HL-60 (cell line): ENCODE measurements around the gene MED6.

Source experiments
- DNase-seq, 2 experiments: peaks; one replicate each; pipeline ENCODE4 v3.0.0-alpha.2; 2010 to 2020; ENCODE audit warnings: low read depth in 1 of 2, low spot score in 1 of 2
- H3K27ac ChIP-seq: fragments of 250-450 bp; sonication (Bioruptor Pico); replicated peaks from 2 replicates; pipeline ENCODE4 v1.5.1; 2020; ENCODE audit warnings: mild to moderate bottlenecking, moderate library complexity
- H3K27me3 ChIP-seq: fragments of 250-450 bp; sonication (Bioruptor Pico); 2 replicates; pipeline ENCODE4 v1.5.1; 2021; ENCODE audit warnings: mild to moderate bottlenecking, moderate library complexity; ENCODE audit not compliant: insufficient read depth, poor library complexity, severe bottlenecking
- H3K4me3 ChIP-seq: replicated peaks from 2 replicates; pipeline ENCODE4 v1.5.1; 2011; ENCODE audit warnings: mild to moderate bottlenecking, control low read depth, low read length; ENCODE audit not compliant: insufficient read depth
- GABPA ChIP-seq: IDR thresholded peaks from 2 replicates; pipeline ENCODE4 v1.6.1; 2012; ENCODE audit warnings: low read depth
- POLR2AphosphoS5 ChIP-seq: IDR thresholded peaks from 2 replicates; pipeline ENCODE4 v1.6.1; 2012; ENCODE audit warnings: low read depth
- SPI1 ChIP-seq: IDR thresholded peaks from 2 replicates; pipeline ENCODE4 v1.6.1; 2012; ENCODE audit warnings: low read depth, mild to moderate bottlenecking, borderline replicate concordance
- TF ChIP-seq, protein P1 (sequence below): IDR thresholded peaks from 2 replicates; pipeline ENCODE4 v1.6.1; 2012; ENCODE audit warnings: low read depth; ENCODE audit not compliant: insufficient replicate concordance
- TF ChIP-seq, protein P2 (sequence below): IDR thresholded peaks from one replicate; pipeline ENCODE4 v1.5.1; 2011; ENCODE audit warnings: low read length, control low read depth, inconsistent platforms; ENCODE audit not compliant: insufficient read depth

Gene MED6

DNA sequence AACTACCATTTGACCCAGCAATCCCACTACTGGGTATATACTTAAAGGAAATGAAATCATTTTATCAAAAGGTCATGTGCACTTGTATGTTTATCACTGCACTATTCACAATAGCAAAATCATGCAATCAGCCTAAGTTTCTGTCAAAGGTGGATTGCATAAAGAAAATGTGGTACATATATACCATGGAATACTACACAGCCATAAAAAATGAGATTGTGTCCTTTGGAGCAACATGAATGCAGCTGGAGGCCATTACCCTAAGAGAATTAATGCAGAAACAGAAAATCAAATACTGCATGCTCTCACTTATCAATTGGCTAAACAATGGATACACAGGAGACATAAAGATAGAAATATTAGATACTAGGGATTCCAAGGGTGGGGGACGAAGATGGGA, 27.4 kb downstream of the MED6 start:
- TF ChIP-seq, protein P1, sequence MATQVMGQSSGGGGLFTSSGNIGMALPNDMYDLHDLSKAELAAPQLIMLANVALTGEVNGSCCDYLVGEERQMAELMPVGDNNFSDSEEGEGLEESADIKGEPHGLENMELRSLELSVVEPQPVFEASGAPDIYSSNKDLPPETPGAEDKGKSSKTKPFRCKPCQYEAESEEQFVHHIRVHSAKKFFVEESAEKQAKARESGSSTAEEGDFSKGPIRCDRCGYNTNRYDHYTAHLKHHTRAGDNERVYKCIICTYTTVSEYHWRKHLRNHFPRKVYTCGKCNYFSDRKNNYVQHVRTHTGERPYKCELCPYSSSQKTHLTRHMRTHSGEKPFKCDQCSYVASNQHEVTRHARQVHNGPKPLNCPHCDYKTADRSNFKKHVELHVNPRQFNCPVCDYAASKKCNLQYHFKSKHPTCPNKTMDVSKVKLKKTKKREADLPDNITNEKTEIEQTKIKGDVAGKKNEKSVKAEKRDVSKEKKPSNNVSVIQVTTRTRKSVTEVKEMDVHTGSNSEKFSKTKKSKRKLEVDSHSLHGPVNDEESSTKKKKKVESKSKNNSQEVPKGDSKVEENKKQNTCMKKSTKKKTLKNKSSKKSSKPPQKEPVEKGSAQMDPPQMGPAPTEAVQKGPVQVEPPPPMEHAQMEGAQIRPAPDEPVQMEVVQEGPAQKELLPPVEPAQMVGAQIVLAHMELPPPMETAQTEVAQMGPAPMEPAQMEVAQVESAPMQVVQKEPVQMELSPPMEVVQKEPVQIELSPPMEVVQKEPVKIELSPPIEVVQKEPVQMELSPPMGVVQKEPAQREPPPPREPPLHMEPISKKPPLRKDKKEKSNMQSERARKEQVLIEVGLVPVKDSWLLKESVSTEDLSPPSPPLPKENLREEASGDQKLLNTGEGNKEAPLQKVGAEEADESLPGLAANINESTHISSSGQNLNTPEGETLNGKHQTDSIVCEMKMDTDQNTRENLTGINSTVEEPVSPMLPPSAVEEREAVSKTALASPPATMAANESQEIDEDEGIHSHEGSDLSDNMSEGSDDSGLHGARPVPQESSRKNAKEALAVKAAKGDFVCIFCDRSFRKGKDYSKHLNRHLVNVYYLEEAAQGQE = no peak
- TF ChIP-seq GABPA = no peak
- no peak for TF ChIP-seq POLR2AphosphoS5
- TF ChIP-seq, protein P2, sequence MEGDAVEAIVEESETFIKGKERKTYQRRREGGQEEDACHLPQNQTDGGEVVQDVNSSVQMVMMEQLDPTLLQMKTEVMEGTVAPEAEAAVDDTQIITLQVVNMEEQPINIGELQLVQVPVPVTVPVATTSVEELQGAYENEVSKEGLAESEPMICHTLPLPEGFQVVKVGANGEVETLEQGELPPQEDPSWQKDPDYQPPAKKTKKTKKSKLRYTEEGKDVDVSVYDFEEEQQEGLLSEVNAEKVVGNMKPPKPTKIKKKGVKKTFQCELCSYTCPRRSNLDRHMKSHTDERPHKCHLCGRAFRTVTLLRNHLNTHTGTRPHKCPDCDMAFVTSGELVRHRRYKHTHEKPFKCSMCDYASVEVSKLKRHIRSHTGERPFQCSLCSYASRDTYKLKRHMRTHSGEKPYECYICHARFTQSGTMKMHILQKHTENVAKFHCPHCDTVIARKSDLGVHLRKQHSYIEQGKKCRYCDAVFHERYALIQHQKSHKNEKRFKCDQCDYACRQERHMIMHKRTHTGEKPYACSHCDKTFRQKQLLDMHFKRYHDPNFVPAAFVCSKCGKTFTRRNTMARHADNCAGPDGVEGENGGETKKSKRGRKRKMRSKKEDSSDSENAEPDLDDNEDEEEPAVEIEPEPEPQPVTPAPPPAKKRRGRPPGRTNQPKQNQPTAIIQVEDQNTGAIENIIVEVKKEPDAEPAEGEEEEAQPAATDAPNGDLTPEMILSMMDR = no peak
- TF ChIP-seq SPI1 = no peak
- no peak for DNase-seq
- H3K4me3 ChIP-seq = no peak overlapping the region
- H3K27ac ChIP-seq = no peak overlapping the region
- H3K27me3 ChIP-seq = no peaks in the 10 kb centered on the region

- Histone ChIP-seq H3K4me3 (no peak overlapping the region), H3K27ac (no peak overlapping the region), H3K27me3 (no peaks in the 10 kb centered on the region)
- no peak for DNase-seq
- TF ChIP-seq SPI1 (no peak), GABPA (no peak), POLR2AphosphoS5 (no peak)
- TF ChIP-seq, protein P2 = no peak
- TF ChIP-seq, protein P1 = no peak
Measured at GRCh38 chr14:70571139-70571538, 29.3 kb downstream of the MED6 start.

DNA sequence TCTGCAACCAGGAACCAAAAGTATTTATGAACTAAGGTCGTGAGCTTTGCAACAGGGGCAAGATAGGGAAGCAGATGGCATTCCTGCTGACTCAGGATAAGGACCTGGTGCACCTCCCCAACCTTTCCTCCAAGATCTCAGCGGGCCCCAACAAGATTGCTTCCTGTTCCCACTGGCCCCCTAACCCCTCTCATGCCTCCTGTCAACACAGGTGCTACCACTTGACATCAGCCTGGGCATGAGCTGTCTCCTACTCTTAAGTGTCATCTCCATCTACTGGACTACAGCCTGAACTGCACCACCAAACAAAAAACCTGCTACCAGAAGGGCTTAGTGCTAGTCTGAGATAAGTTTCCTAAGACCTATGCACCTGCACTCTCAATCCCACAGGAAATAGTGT, 32.7 kb downstream of the MED6 start:
- TF ChIP-seq, protein P2 = peak; percentile 16
- no peak for TF ChIP-seq GABPA
- Histone ChIP-seq H3K27ac (no peak overlapping the region), H3K27me3 (no peaks in the 10 kb centered on the region), H3K4me3 (no peak overlapping the region)
- peak in 1 of 2 experiments; percentile 5 for DNase-seq

DNA sequence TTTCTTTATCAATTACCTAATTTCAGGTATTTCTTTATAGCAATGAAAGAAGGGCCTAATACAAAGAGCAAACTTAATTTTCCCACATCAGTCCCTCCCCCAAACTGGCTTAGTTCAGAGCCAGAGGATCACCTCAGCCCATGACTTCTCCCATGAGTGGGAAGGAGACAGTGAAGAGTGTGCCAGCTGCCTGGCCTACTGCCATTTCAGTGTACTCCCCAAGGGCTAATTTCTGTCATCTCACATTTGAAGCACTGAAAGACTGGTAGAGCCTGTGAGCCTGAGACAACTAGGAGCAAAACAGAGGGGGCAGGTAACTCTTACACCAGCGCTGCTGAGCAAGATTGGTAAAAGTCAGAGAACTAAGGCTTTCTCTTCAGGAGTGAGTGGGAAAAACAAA, 36.6 kb downstream of the MED6 start:
- DNase-seq = no peak
- Histone ChIP-seq H3K27ac (no peak overlapping the region), H3K27me3 (no peaks in the 10 kb centered on the region), H3K4me3 (no peak overlapping the region)
- TF ChIP-seq, protein P2 = no peak
- TF ChIP-seq POLR2AphosphoS5 (no peak), GABPA (no peak), SPI1 (no peak)
- TF ChIP-seq, protein P1 = no peak
